ENCODE data around the gene HOXD9.

HOXD9 gene

DNA sequence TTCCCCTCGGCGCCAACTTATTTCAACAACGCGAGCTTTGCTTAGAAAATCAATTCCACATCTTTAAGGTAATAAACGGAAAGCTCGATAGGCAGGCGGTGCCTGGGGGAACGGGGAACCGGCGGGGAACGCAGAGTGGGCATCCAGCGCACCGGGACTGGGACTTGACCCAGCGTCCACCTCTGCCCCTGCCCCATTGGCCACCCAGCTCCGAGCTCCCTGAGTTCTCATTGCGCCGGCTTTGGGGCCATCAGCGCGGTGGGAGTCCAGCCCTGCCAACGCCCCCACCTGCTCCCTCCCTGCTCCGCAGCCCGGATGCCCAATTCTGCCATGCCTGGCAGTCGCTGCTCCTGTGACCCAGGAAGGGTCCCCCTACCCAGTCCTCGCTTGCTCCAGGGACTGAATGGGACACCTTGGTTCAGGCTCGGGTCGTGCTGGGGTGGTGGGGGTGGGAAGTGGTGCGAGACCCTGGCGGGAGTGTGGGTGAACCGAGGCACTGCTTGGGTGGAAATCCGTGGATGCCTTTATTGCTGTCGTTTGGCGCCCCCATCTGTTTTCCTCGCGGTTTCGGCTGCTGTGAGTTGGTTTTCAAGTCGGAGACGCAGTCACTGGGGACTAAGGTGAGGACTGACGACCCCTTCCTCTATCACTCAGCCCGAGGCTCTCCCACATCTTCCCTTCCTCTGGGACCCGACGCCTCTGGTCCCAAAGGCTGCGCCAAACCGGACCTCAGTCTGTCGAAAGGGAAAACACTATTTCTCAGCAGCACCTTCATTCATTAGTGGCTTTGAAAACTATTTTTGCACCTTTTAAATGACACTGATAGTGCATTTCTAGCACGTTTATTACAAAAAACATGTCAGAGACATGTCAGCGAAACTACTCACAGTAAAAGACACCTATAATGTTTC lies 36.4 kb upstream of the HOXD9 start:
- no peak for DNase-seq

DNA sequence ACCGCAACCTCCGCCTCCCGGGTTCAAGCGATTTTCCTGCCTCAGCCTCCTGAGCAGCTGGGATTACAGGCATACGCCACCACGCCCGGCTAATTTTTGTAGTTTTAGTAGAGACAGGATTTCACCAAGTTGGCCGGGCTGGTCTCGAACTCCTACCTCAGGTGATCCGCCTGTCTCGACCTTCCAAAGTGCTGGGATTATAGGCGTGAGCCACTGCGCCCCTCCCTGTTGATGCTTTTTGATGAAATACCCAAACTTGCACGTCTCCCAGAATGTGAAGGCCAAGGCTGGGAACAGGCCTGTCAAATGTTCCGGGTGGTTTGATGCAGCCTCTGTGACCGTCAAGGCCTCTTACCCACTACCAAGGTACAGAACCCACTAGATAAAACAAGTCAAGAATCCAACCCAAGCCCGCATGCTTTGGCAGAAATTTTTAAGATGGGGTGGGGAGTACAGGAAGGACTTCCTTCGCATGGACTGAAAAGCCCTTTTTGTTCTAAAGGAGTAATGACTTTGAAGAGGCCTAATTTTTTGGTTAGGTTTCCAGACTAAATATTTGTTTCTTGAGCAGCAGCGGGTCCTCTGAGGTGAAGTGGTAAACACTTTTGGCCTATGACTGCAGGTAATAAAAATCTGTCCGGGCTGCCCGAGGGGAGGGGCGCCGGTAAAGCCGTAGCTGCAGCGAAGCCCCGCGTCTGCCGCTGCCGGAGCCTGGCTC lies 35.0 kb upstream of the HOXD9 start:
- DNase-seq: no peak

DNA sequence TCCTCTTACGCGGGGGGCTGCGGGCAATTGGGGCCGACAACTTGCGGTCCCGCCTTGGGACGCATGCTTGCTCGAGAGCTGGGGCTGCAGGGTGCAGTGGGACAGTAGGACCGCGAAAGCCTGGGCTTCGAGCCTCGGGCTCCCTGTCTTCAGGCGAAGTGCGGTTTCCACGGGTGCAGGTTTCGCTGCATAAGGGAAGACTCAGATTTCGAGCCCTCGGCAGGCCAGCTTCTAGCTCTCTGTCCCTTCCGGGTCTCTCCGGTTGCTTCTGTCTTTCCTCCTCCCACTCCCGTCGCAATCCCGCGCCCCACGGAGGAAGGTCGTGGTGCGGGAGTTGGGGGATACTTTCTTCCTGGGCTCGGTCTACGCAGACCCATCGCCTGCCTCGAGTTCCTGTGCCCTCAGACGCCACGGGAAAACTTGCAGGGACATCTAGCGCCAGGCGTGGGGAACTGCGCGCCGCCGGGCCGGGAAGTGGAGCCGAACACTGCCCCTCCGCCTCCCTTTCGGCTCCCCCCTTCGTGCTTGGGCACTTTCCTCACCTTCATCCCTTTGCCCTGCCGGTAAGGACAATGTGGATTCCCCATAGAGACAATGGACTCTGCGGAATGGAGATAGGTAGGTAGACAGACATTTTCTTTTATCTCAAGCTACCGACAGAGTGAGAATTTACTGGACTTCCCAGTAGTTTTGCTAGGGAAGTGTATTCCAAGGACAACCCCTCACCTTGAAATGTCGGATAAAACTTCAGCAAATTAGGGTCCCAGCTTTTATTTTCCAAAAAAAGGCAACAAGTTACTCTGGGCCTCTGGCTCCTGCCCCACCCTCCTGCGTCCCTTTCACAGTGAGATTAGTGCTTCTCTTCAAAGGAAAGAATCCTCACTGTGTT lies 34.2 kb upstream of the HOXD9 start:
- DNase-seq: no peak

DNA sequence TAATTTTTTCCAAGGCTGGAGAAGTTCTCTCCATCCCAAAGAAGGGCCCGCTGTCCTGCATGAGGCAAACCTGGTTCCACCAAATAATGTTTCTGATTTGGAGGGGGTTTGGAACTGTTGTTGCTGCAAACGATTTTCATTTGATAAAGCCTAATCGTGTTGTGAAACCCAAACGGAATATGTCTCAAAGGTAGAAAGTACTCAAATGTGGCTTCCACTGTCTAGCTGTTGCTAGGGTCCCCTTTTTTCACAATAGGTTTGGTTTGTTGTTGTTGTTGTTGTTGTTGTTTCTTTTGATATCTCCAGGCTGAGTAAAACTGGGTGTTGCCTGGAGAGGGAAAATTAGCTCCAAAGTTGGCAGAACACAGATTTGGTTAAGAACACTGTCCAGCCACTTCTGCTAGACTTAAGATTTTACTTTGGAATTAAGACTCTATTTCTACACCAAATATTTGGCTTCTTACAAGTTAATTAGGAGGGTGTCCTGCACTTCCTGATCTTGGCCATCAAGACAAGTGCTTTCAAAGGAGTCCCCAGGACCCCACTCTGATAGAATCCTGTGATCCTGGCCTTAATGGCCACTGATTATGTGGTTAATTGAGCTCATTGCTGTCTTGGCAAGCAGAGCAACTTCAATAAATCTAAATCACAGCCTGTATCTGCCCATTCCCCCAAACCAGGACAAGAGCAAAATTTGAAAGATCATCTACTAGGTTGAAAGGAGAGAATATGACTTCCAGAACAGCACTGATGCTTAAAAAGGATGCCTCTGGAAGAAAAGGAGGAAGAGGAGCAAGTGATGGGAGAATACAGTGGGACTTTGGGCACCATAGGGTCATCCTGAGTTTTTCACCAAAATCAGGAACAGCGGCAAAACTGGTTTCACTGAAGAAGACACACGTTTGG lies 33.3 kb upstream of the HOXD9 start:
- no peak for DNase-seq

DNA sequence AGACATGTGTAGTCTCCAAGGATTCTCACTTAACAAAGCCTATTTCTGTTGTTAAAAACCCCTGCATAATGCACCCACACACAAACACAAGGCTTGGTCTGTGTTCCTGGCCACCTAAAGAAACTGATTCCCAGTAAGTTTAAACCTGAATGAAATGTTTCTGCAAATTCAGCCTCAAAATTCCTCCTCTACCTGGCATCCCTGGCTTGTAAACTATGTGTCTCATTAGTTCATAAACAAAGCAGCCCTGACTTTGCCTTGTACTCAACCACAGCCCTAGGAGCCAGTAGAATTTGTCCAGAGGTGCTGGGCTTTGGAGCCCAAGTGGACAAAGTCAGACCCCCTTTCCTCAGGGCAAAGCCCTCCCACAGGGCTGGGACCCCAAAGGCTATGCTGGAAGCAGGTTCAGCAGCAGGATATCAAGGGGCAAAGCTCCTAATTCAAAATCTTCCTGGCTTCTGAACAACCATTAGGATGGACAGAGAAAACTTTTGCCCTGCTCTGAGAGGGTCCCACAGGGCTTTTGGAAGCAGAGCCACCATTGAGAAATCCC lies 32.6 kb upstream of the HOXD9 start:
- no peak for DNase-seq

DNA sequence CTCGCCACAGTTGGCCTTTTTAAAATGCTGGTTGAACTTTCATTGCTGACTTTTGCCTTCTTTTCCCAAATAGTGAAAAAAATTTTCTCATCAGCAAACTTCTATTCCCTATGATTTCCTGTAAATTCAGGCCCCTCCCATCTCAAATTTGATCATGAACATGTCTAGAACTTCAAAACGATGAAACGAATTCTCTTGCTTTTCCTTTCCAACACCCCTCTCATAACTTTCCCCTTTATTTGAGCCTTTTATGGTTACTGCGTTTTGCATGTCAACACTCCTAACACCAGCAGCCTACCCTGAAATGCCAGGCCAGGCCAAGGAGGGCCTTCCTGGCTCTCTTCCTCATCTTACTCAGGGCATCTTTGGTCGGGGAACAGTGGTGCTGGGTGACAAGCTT lies 31.7 kb upstream of the HOXD9 start:
- no peak for DNase-seq

DNA sequence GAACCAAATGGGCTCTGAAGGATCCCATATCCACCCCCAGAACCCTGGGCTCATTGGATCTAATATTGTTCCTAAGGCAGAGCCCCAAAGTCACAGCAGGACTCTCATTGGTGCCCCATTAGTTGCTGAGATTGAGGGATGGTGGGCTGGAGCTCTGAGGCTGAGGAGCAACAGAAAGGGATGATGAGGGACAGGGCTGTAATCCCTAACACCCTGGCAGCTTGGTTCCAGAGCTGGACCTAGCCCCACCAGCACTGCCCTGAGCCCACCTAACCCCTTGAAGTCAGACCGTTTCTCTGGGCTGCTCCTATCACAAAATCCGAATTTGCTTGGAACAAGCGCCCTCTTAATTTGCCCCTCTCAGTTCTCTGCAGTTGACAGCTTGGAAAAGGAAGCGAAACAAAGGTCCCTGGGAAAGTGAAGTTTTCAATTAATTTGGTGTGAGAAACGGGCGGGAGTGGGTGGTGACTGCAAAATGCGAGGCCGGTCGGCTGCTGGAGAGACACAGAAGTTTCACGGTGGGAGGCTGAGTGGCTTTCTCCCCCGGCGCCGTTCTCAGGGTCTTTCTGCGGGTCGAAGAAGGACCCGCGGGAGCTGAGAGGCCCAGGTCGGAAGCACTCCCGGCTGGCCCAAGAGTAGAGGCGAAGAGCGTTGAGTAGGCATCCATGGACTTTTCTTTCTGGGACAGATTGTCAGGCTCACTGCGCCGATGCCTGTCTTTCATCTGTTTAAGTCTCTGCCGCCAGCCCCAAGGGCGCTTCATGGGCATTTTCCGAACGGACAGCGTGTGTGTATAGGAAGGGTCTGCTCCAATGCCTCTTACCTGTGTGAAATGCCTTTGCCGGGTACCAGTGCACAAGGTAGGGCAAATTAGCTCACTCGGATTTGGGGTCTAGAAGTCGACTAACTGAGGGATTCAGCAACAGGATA lies 30.9 kb upstream of the HOXD9 start:
- DNase-seq: no peak

DNA sequence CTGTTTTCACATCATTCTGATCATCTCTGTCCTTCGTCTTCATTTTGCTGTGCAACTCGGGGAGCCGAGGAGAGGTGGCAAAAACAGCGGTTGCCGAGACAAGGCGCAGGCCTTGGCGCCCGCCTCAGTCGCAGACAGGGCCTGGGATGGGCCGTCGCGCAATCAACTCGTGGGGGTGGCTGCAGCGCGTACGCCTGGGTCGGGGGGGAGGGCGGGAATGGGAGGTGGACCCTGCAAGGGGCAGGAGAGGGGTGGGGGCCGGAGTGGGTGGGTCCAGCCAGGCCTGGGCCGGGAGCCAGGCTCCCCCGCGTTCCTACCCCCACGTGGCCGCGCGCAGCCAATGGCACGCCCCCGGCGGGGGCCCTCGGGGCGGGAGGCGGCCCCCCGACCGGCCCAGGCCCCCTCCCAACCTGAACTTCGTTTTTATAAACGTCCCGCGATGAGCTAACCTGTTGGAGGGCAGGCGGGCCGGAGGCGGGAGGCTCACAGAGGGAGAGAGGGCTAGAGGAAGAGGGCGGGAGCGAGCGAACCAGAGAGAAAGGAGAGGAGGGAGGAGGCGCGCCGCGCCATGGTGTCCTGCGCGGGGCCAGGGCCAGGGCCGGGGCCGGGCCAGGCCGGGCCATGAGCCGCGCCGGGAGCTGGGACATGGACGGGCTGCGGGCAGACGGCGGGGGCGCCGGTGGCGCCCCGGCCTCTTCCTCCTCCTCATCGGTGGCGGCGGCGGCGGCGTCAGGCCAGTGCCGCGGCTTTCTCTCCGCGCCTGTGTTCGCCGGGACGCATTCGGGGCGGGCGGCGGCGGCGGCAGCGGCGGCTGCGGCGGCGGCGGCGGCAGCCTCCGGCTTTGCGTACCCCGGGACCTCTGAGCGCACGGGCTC lies 30.0 kb upstream of the HOXD9 start, which contains the start of gene HOXD13:
HOXD13 (plus strand) TSS at position 452 of the 875 bp plus-strand sequence; CDS start at position 622, 170 bp downstream.
- DNase-seq: no peak

DNA sequence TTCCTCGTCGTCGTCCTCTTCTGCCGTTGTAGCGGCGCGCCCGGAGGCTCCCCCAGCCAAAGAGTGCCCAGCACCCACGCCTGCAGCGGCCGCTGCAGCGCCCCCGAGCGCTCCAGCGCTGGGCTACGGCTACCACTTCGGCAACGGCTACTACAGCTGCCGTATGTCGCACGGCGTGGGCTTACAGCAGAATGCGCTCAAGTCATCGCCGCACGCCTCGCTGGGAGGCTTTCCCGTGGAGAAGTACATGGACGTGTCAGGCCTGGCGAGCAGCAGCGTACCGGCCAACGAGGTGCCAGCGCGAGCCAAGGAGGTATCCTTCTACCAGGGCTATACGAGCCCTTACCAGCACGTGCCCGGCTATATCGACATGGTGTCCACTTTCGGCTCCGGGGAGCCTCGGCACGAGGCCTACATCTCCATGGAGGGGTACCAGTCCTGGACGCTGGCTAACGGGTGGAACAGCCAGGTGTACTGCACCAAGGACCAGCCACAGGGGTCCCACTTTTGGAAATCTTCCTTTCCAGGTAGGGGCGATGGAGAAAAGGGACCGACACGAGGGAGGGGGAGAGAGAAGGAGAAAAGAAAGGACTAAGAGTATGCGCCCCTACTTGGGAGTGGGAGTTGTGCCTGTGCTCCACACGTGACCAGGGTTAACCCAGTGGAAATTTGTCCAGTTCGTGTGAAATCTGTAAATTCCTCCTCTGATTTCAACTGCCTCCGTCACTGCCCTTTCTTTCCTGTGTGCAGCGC lies 29.2 kb upstream of the HOXD9 start:
- DNase-seq: no peak

DNA sequence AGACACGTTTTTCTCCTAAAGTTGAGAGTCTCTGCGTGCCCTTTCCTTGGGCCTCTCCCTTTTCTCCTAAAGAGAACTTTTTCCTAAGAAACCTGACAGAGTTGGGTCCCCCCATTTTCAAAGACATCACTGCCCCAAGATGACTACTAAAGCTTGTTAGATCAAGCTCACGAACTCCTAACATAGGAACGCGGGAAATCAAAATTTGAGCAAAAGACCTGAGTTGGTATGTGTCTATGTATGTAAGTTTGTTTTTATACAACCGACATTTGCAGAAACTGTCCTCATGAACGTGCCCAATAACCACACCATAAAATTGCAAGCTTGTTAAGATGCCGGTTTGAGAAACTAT lies 28.6 kb upstream of the HOXD9 start:
- DNase-seq: no peak

DNA sequence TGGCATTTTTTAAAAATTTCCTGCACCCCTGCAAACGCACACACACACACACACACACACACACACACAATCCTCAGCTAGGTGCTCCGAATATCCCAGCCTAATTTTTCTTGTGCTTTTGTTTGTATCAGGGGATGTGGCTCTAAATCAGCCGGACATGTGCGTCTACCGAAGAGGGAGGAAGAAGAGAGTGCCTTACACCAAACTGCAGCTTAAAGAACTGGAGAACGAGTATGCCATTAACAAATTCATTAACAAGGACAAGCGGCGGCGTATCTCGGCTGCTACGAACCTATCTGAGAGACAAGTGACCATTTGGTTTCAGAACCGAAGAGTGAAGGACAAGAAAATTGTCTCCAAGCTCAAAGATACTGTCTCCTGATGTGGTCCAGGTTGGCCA lies 28.2 kb upstream of the HOXD9 start:
- no peak for DNase-seq

DNA sequence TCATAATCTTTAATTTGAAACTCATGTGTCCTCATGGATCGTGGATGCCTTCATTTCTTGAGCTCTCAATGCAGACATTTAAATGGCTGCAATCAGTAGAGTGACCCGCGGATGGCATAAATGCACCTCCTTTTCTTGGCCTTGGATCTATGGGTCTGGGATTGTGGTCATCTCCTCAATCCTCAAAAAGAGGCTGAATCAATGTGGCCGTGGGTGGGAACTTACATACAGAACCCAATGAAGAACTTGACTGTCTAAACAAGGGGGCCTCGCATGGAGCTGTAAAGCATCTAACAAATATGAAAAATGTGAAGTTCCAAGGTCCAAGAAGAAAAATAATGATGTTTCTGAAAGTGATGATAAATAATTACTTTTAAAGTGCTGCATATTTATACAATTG lies 27.1 kb upstream of the HOXD9 start:
- no peak for DNase-seq

DNA sequence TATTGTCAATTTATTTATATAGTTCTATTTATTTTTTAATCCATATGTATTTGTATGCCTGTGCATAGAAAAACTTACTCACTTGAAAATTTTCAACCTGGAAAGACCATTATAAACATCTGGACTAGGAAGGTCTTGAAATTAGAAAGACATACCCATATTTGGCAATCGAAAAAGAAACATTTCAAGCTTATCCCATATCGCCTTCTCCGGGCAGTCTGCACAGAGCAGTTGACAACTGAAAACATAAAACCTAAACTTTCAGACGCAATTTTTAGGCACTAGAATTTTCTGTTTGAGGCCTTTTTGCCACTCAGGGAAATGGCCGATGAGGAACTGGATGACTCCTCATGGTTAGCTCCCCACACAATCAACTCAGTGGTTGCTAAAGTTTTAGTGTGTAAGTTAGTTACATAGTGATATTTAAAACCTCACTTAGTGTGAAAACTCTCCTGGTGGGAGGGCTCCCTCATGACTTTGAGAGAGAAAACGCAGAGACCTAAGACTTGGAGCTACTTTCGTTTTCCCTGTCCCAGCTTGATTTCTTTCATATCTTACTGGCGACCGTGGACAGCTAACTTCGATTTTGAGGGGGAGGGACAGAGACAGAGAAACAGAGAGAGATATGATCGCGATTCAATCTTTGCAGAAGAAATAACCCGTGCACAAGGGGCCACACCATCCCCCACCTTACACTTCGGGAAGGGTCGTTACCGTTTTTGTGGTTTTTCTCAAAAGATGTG lies 26.1 kb upstream of the HOXD9 start:
- no peak for DNase-seq

DNA sequence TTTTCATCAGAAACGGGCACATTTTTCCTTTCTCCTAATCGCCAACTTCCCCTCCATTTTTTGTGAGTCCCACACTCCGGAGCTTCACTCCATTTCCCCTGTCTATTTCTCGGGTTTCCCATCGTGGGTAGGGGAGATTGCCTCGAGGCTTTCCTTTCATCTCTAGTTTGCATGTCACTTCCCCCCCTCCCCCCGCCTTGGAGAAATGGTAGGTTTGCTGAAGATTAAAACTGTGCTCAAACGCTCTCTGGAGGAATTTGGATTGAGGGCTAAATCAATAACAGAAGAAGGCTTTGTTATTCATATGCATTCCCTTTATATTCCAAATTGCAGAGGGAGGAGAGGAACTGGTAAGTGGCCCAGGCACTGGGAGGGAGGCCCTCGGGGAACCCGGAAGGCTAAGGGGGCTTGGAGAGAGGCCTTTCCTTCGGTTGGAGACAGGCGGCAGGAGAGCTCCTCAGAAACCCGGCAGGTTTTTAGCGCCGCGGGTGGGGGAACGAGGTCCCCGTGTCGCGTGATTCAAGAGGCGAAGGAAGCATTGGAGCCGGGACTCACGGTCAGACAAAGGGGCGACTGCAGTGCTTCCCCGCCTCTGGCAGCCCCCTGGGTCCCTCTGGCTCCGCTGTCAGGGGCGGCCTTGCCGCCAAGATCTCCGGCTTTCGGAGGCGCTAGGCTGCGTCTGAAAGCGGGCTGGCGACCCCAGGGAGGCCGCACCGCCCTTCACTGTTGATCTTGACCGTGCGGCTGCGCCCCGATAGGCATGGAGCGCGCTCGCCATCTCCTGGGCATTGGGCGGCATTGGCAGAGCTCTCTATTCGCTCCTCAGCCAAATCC lies 25.3 kb upstream of the HOXD9 start:
- DNase-seq: peak in 3 of 4 experiments; percentile 11 to 24 (median 22)

DNA sequence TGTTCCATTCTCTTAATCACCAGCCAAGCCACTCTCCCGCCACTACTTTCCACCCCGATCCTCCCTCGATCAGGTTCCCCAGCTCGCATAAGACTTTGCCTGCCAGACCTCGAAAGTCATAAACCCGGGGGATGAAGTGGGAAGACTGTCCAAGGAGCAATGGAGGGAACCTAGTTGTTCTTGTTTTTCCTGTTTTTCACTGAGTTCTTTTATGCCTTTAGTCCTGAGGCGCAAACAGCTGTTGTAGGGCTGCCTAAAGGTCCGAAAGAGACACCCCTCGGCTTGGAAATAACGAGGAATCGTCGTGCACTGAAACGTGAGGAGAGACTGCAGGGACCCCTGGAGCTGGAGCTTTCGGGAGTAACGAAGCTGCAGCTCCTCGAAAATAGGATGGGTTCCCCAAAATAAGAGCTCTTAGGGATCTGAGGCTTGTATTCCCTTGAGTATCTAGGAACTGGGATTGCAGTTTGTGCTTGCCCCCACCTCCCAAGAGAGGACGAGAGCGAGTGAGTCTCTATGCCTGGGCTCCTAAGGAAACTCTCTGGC lies 24.6 kb upstream of the HOXD9 start:
- no peak for DNase-seq

DNA sequence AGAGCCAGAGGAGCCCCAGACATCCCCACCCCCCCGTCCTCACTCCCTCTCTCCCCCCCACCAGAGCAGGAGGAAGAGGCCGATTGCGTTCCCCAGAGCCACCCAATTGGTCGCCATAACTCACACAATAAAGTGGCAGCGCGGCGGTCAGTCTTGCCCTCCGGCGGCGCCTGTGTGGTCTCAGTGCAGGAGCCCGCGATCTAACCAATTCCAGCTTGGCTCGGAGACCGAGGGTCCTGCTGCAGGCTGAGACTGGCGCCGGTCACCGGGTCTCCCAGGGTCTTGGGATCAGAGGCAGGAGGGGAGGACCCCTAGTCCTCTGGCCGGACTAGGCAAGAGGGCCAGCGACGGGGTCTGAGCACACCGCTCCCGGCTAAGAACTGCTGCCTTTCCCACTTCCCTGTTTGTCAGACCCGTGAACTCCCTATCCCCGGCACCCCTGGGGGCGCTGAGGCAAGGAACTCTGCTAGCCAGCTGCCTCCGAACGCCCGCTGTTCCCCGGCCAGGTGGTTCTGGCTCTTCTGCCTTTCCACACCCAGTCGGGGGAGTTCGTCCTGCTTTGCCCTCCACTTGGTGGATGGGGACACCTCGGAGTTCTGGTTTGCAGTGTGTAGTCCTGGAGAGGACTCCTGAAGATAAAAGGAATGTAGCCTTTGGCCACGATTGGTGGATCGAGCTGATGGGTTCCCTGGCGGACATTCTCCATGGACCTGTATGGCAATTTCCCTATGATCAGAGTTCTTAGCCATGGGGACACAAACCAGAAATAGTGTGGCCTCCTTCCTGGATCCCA lies 24.0 kb upstream of the HOXD9 start:
- no peak for DNase-seq
